Endothelial cell of umbilical vein (primary cell): ENCODE data around the gene ZNF213. TPM values are rescaled to one million over a fixed set of nuclear protein-coding genes. Genes with fewer than 3 reads are reported as not detected.

Experiments used
- BruUV-seq: library from RNA; stranded (reverse); fragments of 400-500 nt; replicated peaks from 2 replicates; lab custom pipeline; 2021; lab: Mats Ljungman, UMichigan
- CTCF ChIA-PET: fragments of 300-600, 350-600 bp; sonication (Branson Sonifier 250); formaldehyde crosslinking; loops from one replicate; lab custom pipeline; 2021; ENCODE audit warnings: antibody characterized with exemption, inconsistent platforms; lab: Charles Lee
- POLR2A ChIA-PET: fragments of 300-600, 350-600 bp; sonication (Branson Sonifier 250); formaldehyde crosslinking; loops from one replicate; lab custom pipeline; 2021; ENCODE audit warnings: antibody characterized with exemption, inconsistent platforms; lab: Charles Lee
- DNase-seq: peaks from one replicate; pipeline ENCODE4 v3.0.0-alpha.2; 2011; ENCODE audit warnings: low read depth, low spot score
- FAIRE-seq: peaks from 2 replicates; lab custom pipeline; 2011; peaks lifted over from hg19 to GRCh38; lab: Jason Lieb, UNC
- H2AFZ ChIP-seq: 2 replicates; pipeline ENCODE4 v1.6.0; 2012; ENCODE audit warnings: low read depth, low read length, control low read depth, inconsistent platforms
- H3K27ac ChIP-seq: 2 replicates; pipeline ENCODE4 v1.5.1; 2011; ENCODE audit warnings: low read depth, mild to moderate bottlenecking, control low read depth, low read length, moderate library complexity; ENCODE audit not compliant: insufficient read depth
- H3K27me3 ChIP-seq, 2 experiments: 2 replicates each; pipeline versions ENCODE4 v1.6.0 to v1.6.1; 2011; ENCODE audit warnings: low read length in 2 of 2, mixed read lengths in 1 of 2; ENCODE audit not compliant: control insufficient read depth in 2 of 2, insufficient read depth in 2 of 2
- H3K36me3 ChIP-seq, 2 experiments: 2 replicates in 1 of 2; 3 replicates in 1 of 2; pipeline ENCODE4 v1.5.1; 2011; ENCODE audit warnings: low read length in 2 of 2, mild to moderate bottlenecking in 1 of 2, moderate library complexity in 1 of 2; ENCODE audit not compliant: control insufficient read depth in 2 of 2, insufficient read depth in 2 of 2; ENCODE audit errors: extremely low read depth in 1 of 2
- H3K4me1 ChIP-seq: 3 replicates; pipeline ENCODE4 v1.5.1; 2011; ENCODE audit warnings: mild to moderate bottlenecking, low read length; ENCODE audit not compliant: control insufficient read depth, insufficient read depth; ENCODE audit errors: extremely low read depth
- H3K4me2 ChIP-seq: 2 replicates; pipeline ENCODE4 v1.6.1; 2011; ENCODE audit warnings: low read length, control low read depth, mixed read lengths; ENCODE audit not compliant: insufficient read depth
- H3K4me3 ChIP-seq, 3 experiments: fragments of 200-600 bp in 1 of 3; sonication (generic), shearing (Covaris generic) in 1 of 3; replicated peaks in 1 of 3; 2 replicates each; pipeline ENCODE4 v1.5.1; 2011 to 2016; ENCODE audit warnings: control low read depth in 3 of 3, low read length in 3 of 3, mild to moderate bottlenecking in 2 of 3, inconsistent platforms in 1 of 3, low read depth in 1 of 3, moderate library complexity in 1 of 3; ENCODE audit not compliant: insufficient read depth in 1 of 3
- H3K79me2 ChIP-seq: 2 replicates; pipeline ENCODE4 v1.6.0; 2012; ENCODE audit warnings: low read length, inconsistent platforms; ENCODE audit not compliant: control insufficient read depth, insufficient read depth
- H3K9ac ChIP-seq: replicated peaks from 2 replicates; pipeline ENCODE3; 2011; ENCODE audit warnings: low read length, control low read depth; ENCODE audit not compliant: insufficient read depth; ENCODE audit errors: extremely low read depth
- H3K9me1 ChIP-seq: replicated peaks from 3 replicates; pipeline ENCODE4 v1.6.0; 2011; ENCODE audit warnings: mild to moderate bottlenecking, low read length; ENCODE audit not compliant: control insufficient read depth, insufficient read depth; ENCODE audit errors: extremely low read depth
- H3K9me3 ChIP-seq: replicated peaks from 2 replicates; pipeline ENCODE4 v1.5.1; 2012; ENCODE audit warnings: low read length, inconsistent platforms; ENCODE audit not compliant: control insufficient read depth, insufficient read depth
- H4K20me1 ChIP-seq: replicated peaks from 2 replicates; pipeline ENCODE3; 2011; ENCODE audit warnings: mild to moderate bottlenecking, low read length; ENCODE audit not compliant: control insufficient read depth, insufficient read depth; ENCODE audit errors: extremely low read depth
- CTCF ChIP-seq, 2 donors: IDR thresholded peaks; 1 replicate in 1 of 2; 2 replicates in 1 of 2; pipeline ENCODE4 v1.5.1; 2011; ENCODE audit warnings: low read length in 2 of 2, mild to moderate bottlenecking in 2 of 2, moderate library complexity in 2 of 2, control low read depth in 1 of 2, inconsistent platforms in 1 of 2, low read depth in 1 of 2; ENCODE audit not compliant: insufficient read depth in 1 of 2; ENCODE audit errors: extremely low read depth in 1 of 2
- EZH2 ChIP-seq: IDR thresholded peaks from 2 replicates; pipeline ENCODE4 v1.6.1; 2012; ENCODE audit warnings: borderline replicate concordance, low read depth, mild to moderate bottlenecking, moderate library complexity, low read length, inconsistent platforms; ENCODE audit not compliant: severe bottlenecking
- FOS ChIP-seq: IDR thresholded peaks from 2 replicates; pipeline ENCODE4 v1.6.1; 2011; ENCODE audit warnings: mild to moderate bottlenecking, low read length, moderate library complexity, borderline replicate concordance; ENCODE audit not compliant: insufficient read depth
- GATA2 ChIP-seq: IDR thresholded peaks from 2 replicates; pipeline ENCODE4 v1.7.0; 2011; ENCODE audit warnings: low read depth, mild to moderate bottlenecking, moderate library complexity, mixed read lengths, low read length; ENCODE audit not compliant: insufficient read length, insufficient read depth
- JUN ChIP-seq: IDR thresholded peaks from 2 replicates; pipeline ENCODE4 v1.6.1; 2011; ENCODE audit warnings: borderline replicate concordance, low read depth; ENCODE audit not compliant: insufficient read length, insufficient read depth
- MAX ChIP-seq: IDR thresholded peaks from 2 replicates; pipeline ENCODE4 v1.6.1; 2011; ENCODE audit not compliant: insufficient read depth, insufficient read length
- MYC ChIP-seq: IDR thresholded peaks from one replicate; pipeline ENCODE4 v1.6.1; 2011; ENCODE audit warnings: mild to moderate bottlenecking, low read depth, low read length
- POLR2A ChIP-seq: IDR thresholded peaks from 2 replicates; pipeline ENCODE4 v1.6.1; 2012; ENCODE audit warnings: low read depth, mild to moderate bottlenecking, control low read depth, low read length
- POLR2AphosphoS5 ChIP-seq: IDR thresholded peaks from 2 replicates; pipeline ENCODE4 v1.6.1; 2012; ENCODE audit warnings: low read depth, mild to moderate bottlenecking, control low read depth, low read length, moderate library complexity; ENCODE audit not compliant: insufficient read depth
- dilution Hi-C: fragments of 300-500 bp; cut with MboI; formaldehyde crosslinking; loops from one replicate; pipeline ENCODE4 v1.15.0; 2019; ENCODE audit warnings: low sequenced_read_pairs; ENCODE audit not compliant: extremely low pct_ligation_motif_present
- intact Hi-C: fragments of 100-400 bp; cut with micrococcal nuclease; formaldehyde crosslinking; loops from one replicate; pipeline ENCODE4 v1.10.0; 2022
- polyA plus RNA-seq, 4 experiments: library from polyadenylated mRNA; depleted of rRNA in 3 of 4; stranded (reverse) in 3 of 4; unstranded in 1 of 4; fragments of >200 nt; gene quantifications; 2 replicates each; pipeline versions ENCODE4 v1.2.1 to v1.2.3, GENCODE V29; 2011 to 2012; ENCODE audit warnings: missing spikeins in 1 of 4
- total RNA-seq: library from RNA; stranded (reverse); gene quantifications from 2 replicates; pipeline ENCODE4 v1.2.3, GENCODE V29; 2021

ZNF213 gene
- total and polyA plus RNA-seq, 2 donors (not counting 3 experiments of a cell fraction or from before 2014, with no cell fraction given): 2.0 to 9.8 TPM

- H4K20me1 ChIP-seq: no peaks in the 10 kb centered on the region
- no peaks in the 10 kb centered on the region for H3K9me1 ChIP-seq
- H3K4me3 ChIP-seq: no peak overlapping the region
- dilution Hi-C loops: no loop called here
- H2AFZ ChIP-seq: peak overlapping the region; percentile 92
- H3K4me2 ChIP-seq: no peak overlapping the region
- no peaks in the 10 kb centered on the region for H3K79me2 ChIP-seq
- H3K9ac ChIP-seq: no peak overlapping the region
- H3K36me3 ChIP-seq: no peaks in the 10 kb centered on the region
- H3K27ac ChIP-seq: no peak overlapping the region
- TF ChIP-seq POLR2AphosphoS5 (no peak), GATA2 (no peak), EZH2 (no peak), MYC (no peak), POLR2A (no peak), JUN (no peak), MAX (no peak), CTCF (IDR thresholded peaks at IDR 0.05; ENCODE audit: extremely low read depth in 1 of 2, insufficient read depth in 1 of 2, low read depth in 1 of 2, low read length in 2 of 2) (no peak), FOS (no peak)
- no peak for DNase-seq
- no peaks in the 10 kb centered on the region for H3K27me3 ChIP-seq
- no peaks in the 10 kb centered on the region for H3K9me3 ChIP-seq
- BruUV-seq: no TSS peak
- H3K4me1 ChIP-seq: peaks cover 10% of the 10 kb centered on the region
- intact Hi-C loops: no loop called here
- FAIRE-seq: no peak
- POLR2A ChIA-PET: interaction anchor here (2.6 kb wide), 1 partner anchor 14 kb away, joined by 9 read pairs; the partner anchor contains the start of gene ZNF213
- CTCF ChIA-PET: interaction anchor here (0.7 to 8.7 kb wide), 12 partner anchors 8 to 118 kb away, joined by 3 to 54 read pairs (median 8); partner anchors contain the start of gene ZNF213
Measured at GRCh38 chr16:3149193-3149530, 14.3 kb downstream of the ZNF213 start.
